Cardiac muscle cell (in vitro differentiated cells and primary cell): ENCODE results near the gene FGD6. TPM values are rescaled to one million over a fixed set of nuclear protein-coding genes. Genes with fewer than 3 reads are reported as not detected.

Experiments
- DNase-seq, 2 donors: peaks; one replicate each; pipeline versions ENCODE4 v3.0.0 to v3.0.0-alpha.2; 2010 to 2017; ENCODE audit warnings: low read depth in 1 of 2, low spot score in 1 of 2
- H3K27ac ChIP-seq: fragments of 200-600 bp; sonication (generic); 2 replicates; pipeline ENCODE4 v1.5.1; 2016
- H3K27me3 ChIP-seq: fragments of 200-600 bp; sonication (generic); 2 replicates; pipeline ENCODE4 v1.6.0; 2016; ENCODE audit warnings: control low read depth
- H3K36me3 ChIP-seq: fragments of 200-600 bp; sonication (generic); 2 replicates; pipeline ENCODE4 v1.5.1; 2016; ENCODE audit warnings: control low read depth
- H3K4me1 ChIP-seq: fragments of 200-600 bp; sonication (generic); 2 replicates; pipeline ENCODE4 v1.8.1; 2017; ENCODE audit warnings: low read depth, mild to moderate bottlenecking, mixed run types
- H3K4me3 ChIP-seq: fragments of 200-600 bp; sonication (generic); 2 replicates; pipeline ENCODE4 v1.5.1; 2016; ENCODE audit warnings: mild to moderate bottlenecking
- H3K9me3 ChIP-seq: fragments of 200-600 bp; sonication (generic); 2 replicates; pipeline ENCODE4 v1.5.1; 2017; ENCODE audit warnings: low read depth, mild to moderate bottlenecking, control low read depth
- polyA plus RNA-seq: library from polyadenylated mRNA; unstranded; fragments of >200 nt; fragmentation: Nextera tagmentation; extraction: Ambion mirVana; gene quantifications from 2 replicates; pipeline ENCODE4 v1.2.1, GENCODE V29; 2016
- total RNA-seq: library from RNA; depleted of rRNA; stranded (reverse); fragments of >200 nt; gene quantifications from 2 replicates; pipeline ENCODE4 v1.2.3, GENCODE V29; 2016
- TF ChIP-seq, protein P1 (sequence below): IDR thresholded peaks from 2 replicates; pipeline ENCODE4 v1.5.1; 2012; ENCODE audit warnings: low read depth, mild to moderate bottlenecking, low read length

The FGD6 gene
- total and polyA plus RNA-seq, 2 experiments from 2014 or later = 10.7 to 19.4 TPM

DNA sequence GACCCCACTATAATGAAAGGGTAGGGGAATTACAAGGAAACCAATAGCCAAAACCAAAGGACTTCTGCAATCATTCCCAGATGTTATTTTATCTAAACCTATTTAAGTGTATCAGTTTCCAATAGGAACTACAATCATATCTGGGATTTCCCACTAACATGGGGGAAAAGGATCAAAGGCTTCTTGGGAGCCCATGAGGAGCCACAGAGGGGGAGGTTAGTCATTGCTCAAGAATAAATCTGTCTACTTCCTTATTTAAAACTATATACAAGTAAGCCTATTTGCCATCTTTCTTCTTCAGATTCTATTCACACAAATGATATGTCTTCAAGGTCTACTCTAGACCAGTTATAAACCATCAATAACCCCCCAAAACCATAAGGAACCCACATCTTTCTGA is 33.1 kb downstream of the FGD6 start:
- no peaks in the 10 kb centered on the region for H3K27me3 ChIP-seq
- peaks cover 10% of the 10 kb centered on the region for H3K4me1 ChIP-seq
- H3K4me3 ChIP-seq = no peak overlapping the region
- TF ChIP-seq, protein P1, sequence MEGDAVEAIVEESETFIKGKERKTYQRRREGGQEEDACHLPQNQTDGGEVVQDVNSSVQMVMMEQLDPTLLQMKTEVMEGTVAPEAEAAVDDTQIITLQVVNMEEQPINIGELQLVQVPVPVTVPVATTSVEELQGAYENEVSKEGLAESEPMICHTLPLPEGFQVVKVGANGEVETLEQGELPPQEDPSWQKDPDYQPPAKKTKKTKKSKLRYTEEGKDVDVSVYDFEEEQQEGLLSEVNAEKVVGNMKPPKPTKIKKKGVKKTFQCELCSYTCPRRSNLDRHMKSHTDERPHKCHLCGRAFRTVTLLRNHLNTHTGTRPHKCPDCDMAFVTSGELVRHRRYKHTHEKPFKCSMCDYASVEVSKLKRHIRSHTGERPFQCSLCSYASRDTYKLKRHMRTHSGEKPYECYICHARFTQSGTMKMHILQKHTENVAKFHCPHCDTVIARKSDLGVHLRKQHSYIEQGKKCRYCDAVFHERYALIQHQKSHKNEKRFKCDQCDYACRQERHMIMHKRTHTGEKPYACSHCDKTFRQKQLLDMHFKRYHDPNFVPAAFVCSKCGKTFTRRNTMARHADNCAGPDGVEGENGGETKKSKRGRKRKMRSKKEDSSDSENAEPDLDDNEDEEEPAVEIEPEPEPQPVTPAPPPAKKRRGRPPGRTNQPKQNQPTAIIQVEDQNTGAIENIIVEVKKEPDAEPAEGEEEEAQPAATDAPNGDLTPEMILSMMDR = no peak
- DNase-seq = no peak
- H3K36me3 ChIP-seq = no peaks in the 10 kb centered on the region
- H3K27ac ChIP-seq = no peak overlapping the region
- no peaks in the 10 kb centered on the region for H3K9me3 ChIP-seq

DNA sequence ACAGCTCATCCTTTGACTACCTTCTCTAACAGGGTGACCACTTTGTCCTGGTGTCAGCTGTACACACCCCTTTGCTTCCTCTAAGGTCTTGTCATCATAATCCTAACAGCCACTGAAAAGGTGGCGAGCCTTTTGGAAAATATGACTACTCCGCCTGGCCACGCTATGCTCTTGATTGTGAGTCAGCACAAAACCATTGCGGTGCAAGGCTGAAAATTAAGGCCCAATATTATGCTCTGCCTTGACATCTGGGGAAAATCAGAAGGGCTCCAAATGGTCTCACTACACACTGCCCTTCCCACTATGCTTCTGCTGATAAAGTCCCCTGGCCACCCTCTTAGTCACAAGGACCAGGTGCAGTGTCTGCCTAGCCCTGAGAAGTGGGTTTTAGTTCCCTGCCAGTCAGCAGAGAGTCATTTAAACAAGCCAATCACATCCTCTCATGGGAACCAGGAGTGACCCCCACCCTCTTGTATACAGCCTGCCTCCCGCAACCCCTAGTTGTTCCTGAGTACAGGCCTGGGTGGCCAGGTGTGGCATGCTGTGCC is 34.3 kb downstream of the FGD6 start:
- H3K27me3 ChIP-seq = no peaks in the 10 kb centered on the region
- H3K4me3 ChIP-seq = no peak overlapping the region
- DNase-seq = peak in 1 of 2 donors; percentile 76
- H3K27ac ChIP-seq = peak overlapping the region; percentile 50
- TF ChIP-seq, protein P1 = no peak
- no peaks in the 10 kb centered on the region for H3K4me1 ChIP-seq
- no peaks in the 10 kb centered on the region for H3K36me3 ChIP-seq
- no peaks in the 10 kb centered on the region for H3K9me3 ChIP-seq

DNA sequence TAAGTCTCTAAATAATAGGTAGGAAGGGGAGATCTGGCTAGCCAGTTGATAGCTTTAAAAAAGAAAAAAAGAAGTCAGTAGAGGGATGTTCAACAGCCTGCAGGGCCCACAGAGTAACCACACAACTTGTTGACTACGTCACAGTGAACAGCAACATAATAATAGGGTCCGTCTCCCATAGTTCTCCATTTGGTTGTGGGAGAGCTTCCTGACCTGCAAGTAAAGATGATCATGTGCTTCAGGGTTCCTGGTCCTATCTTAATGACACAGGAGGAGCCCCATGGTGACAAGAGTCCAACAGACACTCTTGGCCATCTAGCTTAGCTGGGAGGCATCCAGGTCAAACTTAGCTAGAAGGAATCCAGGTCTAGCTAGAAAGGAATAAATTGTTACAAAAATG is 36.2 kb downstream of the FGD6 start:
- TF ChIP-seq, protein P1 = no peak
- no peak for DNase-seq
- H3K4me1 ChIP-seq = no peaks in the 10 kb centered on the region

DNA sequence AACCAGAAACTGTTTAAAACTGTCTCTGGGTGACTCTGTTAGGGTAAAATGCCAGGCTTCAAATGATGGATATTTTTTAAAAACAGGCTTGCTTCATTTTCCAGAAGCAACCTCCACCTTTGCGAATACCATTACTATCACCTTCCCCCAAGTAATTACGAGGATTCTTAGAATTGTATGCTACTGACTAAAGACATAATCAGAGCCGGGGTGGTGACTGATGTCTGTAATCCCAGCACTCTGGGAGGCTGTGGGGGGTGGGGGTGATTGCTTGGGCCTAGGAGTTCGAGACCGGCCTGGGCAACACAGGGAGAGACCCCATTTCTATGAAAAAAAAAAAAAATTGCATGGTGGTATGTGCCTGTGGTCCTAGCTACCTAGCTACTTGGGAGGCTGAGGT is 38.3 kb downstream of the FGD6 start:
- TF ChIP-seq, protein P1 = no peak
- DNase-seq = no peak
- H3K9me3 ChIP-seq = no peaks in the 10 kb centered on the region
- no peaks in the 10 kb centered on the region for H3K36me3 ChIP-seq
- H3K27ac ChIP-seq = no peak overlapping the region
- H3K4me3 ChIP-seq = no peak overlapping the region
- H3K27me3 ChIP-seq = no peaks in the 10 kb centered on the region
- H3K4me1 ChIP-seq = peaks cover 5% of the 10 kb centered on the region

More for the DNA sequence above, 36.2 kb downstream of the FGD6 start:
- Histone ChIP-seq H3K27me3 (no peaks in the 10 kb centered on the region), H3K36me3 (no peaks in the 10 kb centered on the region), H3K9me3 (no peaks in the 10 kb centered on the region), H3K27ac (no peak overlapping the region), H3K4me3 (no peak overlapping the region)

DNA sequence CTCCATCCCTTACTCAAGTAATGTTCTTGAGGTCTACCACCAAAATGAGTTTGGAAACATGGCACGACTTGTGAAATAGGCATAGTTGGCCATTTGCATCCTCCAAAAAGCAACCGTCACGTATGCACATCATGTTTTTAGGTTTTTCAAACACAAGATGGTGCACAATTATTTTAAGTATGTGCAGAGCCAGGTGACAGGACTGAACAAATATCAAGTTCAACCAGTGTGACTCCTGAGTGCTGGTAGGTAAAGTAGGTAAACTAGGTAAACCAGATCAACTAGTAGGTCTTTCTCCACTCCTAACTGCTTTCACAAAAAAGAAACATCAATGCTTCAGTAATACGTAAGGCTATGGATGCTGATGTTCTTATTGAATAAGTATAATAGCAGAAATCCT is 39.1 kb downstream of the FGD6 start:
- H3K9me3 ChIP-seq = no peaks in the 10 kb centered on the region
- H3K4me3 ChIP-seq = no peak overlapping the region
- DNase-seq = no peak
- no peaks in the 10 kb centered on the region for H3K27me3 ChIP-seq
- H3K36me3 ChIP-seq = no peaks in the 10 kb centered on the region
- peaks cover 14% of the 10 kb centered on the region for H3K4me1 ChIP-seq
- H3K27ac ChIP-seq = no peak overlapping the region
- TF ChIP-seq, protein P1 = no peak
